AG08396 (cell line): ENCODE results near the gene TCF25.
"Not testable (repeated sequence)": the region's sequence is repeated elsewhere in the genome, so short reads cannot be mapped to it uniquely, and the experiment has no call there.

ENCODE experiments used
- DNase-seq: peaks from one replicate; pipeline ENCODE4 v3.0.0; 2012; ENCODE audit warnings: low spot score, mixed read lengths

TCF25 gene

DNA sequence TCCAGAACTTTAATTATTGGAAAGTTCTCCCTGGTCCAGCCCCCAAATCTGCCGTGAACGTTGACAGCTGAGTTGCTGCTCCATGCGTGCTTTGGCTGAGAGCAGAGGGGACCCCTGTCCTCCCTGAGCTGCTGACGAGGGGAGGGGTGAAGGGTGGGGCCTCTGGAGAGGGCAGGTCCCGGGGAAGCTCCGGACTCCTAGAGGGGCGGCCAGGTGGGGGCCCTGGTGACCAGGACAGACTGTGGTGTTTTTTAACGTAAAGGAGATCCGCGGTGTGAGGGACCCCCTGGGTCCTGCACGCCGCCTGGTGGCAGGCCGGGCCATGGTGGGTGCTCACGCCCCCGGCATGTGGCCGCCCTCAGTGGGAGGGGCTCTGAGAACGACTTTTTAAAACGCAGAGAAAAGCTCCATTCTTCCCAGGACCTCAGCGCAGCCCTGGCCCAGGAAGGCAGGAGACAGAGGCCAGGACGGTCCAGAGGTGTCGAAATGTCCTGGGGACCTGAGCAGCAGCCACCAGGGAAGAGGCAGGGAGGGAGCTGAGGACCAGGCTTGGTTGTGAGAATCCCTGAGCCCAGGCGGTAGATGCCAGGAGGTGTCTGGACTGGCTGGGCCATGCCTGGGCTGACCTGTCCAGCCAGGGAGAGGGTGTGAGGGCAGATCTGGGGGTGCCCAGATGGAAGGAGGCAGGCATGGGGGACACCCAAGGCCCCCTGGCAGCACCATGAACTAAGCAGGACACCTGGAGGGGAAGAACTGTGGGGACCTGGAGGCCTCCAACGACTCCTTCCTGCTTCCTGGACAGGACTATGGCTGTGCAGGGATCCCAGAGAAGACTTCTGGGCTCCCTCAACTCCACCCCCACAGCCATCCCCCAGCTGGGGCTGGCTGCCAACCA, 45.3 kb downstream of the TCF25 start, which contains the start of gene MC1R:
Gene MC1R (plus strand): TSS at position 410 of the 895 bp plus-strand sequence. CDS start 397 bp downstream, at position 807.
- DNase-seq = peak; percentile 68

DNA sequence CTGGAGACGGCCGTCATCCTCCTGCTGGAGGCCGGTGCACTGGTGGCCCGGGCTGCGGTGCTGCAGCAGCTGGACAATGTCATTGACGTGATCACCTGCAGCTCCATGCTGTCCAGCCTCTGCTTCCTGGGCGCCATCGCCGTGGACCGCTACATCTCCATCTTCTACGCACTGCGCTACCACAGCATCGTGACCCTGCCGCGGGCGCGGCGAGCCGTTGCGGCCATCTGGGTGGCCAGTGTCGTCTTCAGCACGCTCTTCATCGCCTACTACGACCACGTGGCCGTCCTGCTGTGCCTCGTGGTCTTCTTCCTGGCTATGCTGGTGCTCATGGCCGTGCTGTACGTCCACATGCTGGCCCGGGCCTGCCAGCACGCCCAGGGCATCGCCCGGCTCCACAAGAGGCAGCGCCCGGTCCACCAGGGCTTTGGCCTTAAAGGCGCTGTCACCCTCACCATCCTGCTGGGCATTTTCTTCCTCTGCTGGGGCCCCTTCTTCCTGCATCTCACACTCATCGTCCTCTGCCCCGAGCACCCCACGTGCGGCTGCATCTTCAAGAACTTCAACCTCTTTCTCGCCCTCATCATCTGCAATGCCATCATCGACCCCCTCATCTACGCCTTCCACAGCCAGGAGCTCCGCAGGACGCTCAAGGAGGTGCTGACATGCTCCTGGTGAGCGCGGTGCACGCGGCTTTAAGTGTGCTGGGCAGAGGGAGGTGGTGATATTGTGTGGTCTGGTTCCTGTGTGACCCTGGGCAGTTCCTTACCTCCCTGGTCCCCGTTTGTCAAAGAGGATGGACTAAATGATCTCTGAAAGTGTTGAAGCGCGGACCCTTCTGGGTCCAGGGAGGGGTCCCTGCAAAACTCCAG, 46.4 kb downstream of the TCF25 start:
- no peak for DNase-seq

DNA sequence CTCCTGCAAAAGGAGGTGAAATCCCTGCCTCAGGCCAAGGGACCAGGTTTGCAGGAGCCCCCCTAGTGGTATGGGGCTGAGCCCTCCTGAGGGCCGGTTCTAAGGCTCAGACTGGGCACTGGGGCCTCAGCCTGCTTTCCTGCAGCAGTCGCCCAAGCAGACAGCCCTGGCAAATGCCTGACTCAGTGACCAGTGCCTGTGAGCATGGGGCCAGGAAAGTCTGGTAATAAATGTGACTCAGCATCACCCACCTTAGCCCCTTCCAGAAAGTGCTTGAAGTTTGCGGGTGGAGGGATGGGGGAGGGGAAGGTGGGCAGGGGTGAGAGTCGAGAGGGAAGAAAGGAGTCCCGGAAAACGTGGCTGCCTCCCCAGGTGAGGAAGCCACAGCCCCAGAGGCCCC, 47.3 kb downstream of the TCF25 start:
- DNase-seq = no peak

DNA sequence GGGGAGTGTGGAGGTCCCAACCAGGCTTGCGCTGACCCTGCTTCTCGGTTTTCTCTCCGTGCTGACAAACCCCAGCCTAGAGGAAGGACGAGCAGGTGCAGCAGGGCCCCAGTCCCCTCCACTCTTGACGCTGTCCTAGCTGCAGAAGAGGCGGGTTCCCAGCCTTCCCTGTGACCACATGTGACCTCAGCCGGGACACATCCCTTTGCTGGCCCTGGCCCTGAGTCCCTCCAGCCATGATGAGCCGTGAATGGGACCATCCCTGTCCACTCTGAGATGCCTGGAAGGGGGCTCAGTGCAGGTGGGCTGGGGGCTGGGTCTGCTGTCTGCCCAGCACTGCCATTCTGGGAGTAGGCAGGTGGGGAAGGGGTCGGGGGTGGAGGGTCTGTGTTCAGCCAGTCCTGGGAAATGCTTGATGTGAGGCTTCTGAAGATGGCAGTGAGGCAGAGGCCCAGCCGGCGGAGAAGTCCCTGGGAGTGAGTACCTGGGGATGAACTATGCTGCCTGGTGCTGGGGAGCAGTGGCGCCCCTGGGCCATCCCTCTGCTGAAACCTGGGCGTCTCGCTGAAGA, 47.8 kb downstream of the TCF25 start:
- no peak for DNase-seq

DNA sequence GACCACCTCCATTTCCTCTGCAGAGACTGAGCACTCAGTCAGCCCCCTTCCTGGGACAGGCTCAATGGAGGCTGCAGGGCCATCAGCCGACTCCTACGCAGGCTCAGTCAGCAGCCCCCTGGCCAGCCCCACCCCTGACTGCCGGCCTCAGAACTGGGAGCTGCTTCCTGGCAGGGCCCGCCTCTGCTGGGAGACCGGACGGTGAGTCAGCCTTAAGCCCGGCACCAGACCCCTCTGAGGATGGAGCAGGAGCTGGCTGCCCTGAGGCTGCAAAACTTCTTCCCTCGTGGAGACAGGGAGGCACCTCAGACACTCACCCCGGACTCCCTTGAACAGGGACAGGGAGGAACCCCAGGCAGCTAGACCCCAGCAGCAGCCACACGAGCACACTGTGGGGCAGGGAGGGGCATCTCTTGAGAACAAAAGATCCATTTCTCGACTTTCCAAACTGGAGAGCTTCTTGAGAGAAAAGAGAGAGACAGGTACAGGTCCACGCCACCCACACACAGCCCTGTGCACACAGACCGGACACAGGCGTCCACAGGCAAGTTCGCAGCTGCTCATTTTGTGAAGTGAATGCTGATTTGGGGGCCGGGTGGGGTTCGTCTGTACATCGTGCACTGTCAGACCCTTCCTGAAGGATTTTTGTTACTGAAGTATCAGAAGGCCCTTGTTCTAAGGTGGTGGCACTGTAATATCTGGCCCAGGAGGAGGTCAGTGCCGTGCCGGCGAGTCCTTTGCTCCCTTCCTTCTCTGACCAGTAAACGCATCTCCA, 48.5 kb downstream of the TCF25 start:
- peak; percentile 93 for DNase-seq

DNA sequence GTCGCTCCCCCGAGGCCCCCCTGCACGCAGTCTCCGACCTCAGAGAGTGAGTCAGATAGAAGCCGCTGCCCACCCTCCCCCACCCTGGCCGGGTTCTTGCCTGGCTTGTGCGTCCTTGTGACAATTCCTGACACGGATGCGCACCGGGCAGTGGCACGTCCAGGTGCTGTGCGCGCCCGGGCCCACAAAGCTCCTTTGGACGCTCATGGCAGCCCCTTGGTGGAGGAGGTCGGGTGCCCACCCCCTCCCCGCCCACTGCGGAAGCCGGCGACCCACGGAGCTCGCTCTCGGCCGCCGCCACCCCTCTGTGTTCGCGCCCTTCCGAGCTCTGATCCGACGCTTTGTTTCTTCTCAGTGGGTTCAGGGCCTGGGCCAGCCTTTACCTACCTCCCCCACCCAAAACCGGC, 49.1 kb downstream of the TCF25 start:
- peak; percentile 93 for DNase-seq

DNA sequence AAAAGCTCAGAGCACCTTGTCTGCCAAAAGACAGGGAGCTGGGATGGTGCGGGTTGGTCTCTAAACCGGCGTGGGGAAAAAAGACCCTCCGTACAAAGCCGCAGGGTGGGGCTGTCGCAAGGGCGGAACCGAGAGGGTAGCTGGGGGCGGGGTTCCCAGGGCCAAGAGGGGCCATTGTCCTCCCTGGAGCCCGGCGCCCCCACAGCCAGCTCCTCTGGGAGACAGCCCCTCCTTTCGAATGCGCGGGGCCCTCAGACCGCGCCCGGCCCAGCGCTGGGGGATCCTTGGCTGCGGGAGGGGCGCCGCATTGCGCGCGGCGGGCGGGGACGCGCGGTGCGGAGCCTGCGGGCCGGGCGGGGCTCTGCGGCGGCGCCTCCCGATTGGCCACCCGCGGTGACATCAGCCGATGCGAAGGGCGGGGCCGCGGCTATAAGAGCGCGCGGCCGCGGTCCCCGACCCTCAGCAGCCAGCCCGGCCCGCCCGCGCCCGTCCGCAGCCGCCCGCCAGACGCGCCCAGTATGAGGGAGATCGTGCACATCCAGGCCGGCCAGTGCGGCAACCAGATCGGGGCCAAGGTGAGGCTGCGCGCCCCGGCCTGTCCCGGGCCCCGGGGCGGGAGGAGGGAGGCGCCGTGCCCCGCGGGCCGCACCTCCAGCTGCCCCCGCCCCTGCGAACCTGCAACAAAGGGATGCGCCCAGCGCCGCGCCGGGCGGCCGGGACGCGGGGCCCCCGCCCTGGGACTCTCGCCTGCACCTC, 49.7 kb downstream of the TCF25 start, which contains the start of gene TUBB3:
Gene TUBB3 (plus strand): TSS at position 459 of the 756 bp plus-strand sequence. CDS start 60 bp downstream, at position 519.
- peak; percentile 99 for DNase-seq

DNA sequence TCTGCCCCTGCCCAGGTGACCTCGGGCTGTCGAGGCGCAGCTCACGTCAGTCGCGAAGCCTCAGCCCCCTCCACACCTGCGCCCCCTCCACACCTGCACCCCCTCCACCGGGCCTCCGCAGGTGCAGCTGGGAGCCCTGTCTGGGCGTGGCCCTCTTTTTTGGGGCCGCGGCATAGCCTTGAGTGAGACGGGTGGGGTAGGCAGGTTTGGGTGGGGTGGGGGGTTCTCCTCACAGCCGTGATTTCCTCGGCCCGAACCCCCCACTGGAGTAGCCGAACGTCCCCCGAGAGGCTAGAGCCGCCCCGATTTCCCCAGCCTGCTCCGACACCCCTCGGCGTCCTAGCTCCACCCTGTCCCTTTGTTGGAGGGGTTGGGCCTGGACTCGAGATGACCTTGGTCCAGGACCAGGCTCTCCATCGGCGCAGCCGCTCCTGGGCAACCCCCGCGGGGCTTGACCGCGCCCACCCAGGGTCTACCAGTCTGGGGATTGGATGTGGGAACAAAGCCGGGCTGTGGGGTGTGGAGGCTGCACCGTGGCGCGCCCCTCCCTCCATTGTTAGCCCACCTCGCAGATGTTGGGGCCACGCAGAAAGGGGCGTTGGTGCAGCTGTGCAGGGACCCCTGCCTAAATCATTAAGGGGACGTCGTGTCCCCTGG, 50.4 kb downstream of the TCF25 start:
- DNase-seq = no peak

DNA sequence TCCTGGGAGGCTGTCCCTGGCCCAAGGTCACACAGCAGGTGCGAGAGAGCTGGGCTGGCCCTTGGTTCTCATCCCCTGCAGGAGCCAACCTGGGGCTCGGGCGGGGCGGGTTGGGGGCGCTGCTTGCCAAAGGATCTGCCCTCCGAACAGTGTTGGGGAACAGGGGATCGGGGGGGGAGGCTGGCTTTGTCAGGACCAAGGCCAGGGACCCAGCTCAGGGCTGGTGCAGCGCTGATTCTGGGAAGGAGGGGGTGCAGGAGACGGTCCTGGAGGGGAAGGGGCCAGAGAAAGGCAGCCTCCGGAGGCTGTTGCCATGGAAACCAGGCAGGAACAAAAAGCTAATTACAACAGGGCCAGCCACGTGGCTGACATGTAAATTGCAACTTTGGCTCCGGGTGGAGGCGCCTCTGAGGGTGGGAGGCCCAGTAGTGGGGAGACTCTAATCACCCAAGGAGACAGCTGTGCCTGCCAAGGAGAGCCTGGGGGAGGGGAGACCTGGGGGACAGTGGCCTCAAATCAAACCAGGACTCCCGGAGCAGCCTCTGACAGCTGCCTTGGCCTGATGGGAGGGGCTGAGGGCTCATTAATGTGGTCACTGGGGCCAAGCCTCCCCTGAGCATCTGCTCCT, 51.0 kb downstream of the TCF25 start:
- peak; percentile 64 for DNase-seq

DNA sequence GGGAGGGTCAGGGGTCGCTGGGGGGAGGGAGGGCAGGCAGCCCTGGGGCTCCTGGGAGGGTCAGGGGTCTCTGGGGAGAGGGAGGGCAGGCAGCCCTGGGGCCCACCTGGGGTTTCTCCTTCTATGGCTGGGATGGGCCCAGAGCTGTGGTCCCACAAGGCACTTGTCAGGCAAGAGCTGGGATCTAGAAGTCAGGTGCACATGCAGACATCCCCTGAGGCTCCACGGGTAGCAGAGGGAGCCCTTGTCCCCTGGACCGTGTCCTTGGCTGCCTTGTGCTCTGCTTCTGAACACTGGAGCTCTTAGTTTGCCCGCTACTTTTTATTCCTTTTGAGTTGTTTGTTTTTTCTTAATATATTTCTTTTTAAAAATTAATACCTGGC, 51.5 kb downstream of the TCF25 start:
- no peak for DNase-seq

DNA sequence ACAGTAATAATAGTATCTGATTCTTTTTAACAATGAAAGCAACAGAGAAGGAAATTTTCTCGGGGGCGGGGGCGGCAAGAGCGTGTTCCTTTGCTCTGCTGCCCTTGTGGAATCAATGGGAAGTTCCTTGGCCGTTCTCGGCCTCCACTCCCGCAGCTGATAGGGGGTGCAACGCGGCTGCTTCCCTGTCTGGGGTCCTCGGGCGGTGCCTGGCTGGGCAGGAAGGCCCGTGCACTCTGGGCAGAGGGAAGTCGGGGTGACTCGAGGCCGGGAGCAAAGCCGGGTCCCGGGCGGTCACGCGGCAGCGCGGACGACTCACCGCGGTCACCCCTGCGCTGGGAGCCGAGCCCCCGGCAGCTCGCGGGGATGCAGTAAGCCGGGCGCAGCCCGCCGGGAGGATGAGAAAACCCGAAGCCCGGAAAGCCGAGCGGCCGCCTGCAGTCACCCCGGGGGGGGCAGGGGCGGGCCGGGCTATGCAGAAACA, 52.2 kb downstream of the TCF25 start:
- DNase-seq = peak; percentile 50

DNA sequence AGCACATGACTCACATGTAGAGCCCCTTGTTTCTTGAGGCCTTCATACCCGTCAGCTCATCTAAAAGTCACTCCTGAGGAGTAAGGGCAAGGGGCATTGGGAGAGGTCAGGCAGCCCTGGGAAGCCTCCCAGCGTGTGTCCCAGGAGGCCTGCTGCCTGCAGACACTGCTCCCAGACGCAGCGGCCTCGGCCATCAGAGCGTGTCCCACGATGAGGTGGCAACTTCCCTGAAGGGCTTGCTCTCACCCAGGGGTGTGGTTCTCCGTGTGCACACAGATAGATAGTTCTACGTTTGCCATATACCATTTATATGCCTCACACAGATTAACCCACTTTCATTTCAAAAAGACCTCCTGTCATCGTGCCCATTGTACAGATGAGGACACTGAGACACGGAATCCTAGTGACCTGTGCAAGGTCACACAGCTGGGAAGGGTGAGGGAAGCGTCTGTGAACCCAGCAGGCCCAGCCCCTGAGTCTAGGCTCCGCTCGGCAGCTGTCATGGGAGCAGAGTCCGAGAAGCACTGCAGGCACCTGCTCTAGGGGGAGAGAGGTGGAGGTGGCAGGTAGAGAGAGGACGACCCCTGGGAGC, 58.0 kb downstream of the TCF25 start:
- no peak for DNase-seq

DNA sequence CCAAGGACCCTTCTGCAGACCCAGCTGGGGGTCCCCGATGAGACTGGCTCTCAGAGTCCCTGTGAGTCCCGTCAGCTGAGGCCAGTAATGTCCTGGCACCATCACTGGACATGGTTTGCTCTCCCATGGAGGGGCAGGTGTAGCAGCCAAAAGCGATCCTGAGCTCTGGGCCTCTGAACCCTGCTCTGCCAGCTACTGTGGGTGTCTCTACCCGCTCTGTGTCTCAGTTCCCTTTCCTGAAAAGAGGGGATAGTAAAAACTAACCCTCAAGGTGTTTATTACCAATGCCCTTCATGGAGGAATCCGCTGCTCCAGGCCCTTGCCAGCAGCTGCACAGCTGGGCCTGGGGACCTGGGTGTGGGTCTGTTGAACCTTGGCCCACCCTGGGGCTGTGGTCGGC, 58.6 kb downstream of the TCF25 start:
- no peak for DNase-seq

DNA sequence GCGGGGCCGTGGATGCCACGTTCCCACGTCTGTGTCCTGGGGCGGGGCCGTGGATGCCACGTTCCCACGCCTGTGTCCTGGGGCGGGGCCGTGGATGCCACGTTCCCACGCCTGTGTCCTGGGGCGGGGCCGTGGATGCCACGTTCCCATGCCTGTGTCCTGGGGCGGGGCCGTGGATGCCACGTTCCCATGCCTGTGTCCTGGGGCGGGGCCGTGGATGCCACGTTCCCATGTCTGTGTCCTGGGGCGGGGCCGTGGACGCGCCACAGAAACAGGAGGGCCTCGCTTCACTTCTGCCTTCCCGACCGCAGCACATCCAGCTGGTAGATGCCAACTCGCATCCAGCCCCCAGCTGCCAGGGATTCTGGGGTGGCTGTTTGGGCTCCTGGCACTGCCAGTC, 60.6 kb downstream of the TCF25 start:
- DNase-seq = not testable (repeated sequence)

DNA sequence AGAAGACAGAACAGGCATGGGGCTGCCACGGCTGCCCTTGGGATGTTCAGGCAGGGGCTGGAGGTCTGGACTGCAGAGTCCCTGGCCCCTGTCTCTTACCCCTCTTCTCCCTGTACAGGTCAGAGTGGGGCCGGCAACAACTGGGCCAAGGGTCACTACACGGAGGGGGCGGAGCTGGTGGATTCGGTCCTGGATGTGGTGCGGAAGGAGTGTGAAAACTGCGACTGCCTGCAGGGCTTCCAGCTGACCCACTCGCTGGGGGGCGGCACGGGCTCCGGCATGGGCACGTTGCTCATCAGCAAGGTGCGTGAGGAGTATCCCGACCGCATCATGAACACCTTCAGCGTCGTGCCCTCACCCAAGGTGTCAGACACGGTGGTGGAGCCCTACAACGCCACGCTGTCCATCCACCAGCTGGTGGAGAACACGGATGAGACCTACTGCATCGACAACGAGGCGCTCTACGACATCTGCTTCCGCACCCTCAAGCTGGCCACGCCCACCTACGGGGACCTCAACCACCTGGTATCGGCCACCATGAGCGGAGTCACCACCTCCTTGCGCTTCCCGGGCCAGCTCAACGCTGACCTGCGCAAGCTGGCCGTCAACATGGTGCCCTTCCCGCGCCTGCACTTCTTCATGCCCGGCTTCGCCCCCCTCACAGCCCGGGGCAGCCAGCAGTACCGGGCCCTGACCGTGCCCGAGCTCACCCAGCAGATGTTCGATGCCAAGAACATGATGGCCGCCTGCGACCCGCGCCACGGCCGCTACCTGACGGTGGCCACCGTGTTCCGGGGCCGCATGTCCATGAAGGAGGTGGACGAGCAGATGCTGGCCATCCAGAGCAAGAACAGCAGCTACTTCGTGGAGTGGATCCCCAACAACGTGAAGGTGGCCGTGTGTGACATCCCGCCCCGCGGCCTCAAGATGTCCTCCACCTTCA, 61.5 kb downstream of the TCF25 start:
- DNase-seq = no peak

DNA sequence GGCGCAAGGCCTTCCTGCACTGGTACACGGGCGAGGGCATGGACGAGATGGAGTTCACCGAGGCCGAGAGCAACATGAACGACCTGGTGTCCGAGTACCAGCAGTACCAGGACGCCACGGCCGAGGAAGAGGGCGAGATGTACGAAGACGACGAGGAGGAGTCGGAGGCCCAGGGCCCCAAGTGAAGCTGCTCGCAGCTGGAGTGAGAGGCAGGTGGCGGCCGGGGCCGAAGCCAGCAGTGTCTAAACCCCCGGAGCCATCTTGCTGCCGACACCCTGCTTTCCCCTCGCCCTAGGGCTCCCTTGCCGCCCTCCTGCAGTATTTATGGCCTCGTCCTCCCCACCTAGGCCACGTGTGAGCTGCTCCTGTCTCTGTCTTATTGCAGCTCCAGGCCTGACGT, 62.2 kb downstream of the TCF25 start:
- DNase-seq = not testable (repeated sequence)

DNA sequence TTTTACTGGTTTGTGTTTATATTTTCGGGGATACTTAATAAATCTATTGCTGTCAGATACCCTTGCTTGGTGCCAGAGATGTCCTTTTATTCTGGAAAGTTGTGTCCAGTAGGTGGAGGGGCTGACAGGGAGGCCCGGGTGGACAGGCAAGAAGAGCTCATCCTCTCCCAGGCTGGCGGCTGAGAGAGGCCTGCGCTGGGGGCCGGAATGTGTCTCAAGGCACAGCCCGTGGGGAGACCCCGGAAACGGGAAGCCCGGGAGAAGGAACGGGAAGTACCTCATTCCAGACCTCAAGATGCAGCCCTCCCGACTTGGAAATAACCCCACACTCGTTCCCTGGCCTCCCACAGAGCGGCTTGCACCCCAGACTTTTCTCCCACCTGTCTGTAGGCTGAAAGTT, 62.6 kb downstream of the TCF25 start:
- DNase-seq = no peak

DNA sequence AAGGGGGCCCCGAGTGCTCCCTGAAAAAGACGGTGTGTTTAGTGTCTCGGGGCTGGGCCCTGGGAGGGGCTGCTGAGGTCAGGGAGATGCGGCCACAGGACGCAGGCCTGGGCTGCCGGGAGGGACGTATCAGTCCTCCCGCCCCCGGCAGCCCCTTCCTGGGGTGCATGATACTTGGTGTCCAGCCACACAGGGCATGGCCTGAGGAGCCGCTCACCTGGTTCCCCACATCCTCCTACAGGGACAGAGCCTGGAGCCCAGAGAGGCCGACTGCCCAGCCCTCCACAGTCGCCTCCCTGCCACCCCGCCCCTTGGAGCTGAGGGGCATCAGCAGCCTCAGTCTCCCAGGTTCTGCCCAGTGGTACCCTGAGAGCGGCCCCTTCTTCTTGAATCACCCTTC, 63.1 kb downstream of the TCF25 start:
- DNase-seq = no peak
